Mesenchymal stem cell (in vitro differentiated cells and primary cell): ENCODE results near the gene MCF2L2.

Experiments used
- DNase-seq: peaks from one replicate; pipeline ENCODE4 v3.0.0-alpha.2; 2013
- H2AFZ ChIP-seq: one replicate; pipeline ENCODE4 v1.6.1; 2013; ENCODE audit warnings: low read depth, mild to moderate bottlenecking, control low read depth, inconsistent platforms, low read length, moderate library complexity
- H2AK5ac ChIP-seq: 2 replicates; pipeline ENCODE4 v1.6.1; 2013; ENCODE audit warnings: low read length, moderate library complexity, mild to moderate bottlenecking, inconsistent platforms; ENCODE audit not compliant: severe bottlenecking
- H2BK120ac ChIP-seq: one replicate; pipeline ENCODE4 v1.6.1; 2013; ENCODE audit warnings: low read depth, mild to moderate bottlenecking, inconsistent platforms, low read length, moderate library complexity
- H2BK12ac ChIP-seq, 2 experiments: one replicate each; pipeline ENCODE4 v1.6.1; 2013; ENCODE audit warnings: inconsistent platforms in 2 of 2, low read length in 2 of 2, mild to moderate bottlenecking in 2 of 2, moderate library complexity in 2 of 2, control low read depth in 1 of 2
- H2BK15ac ChIP-seq: one replicate; pipeline ENCODE4 v1.6.1; 2013; ENCODE audit warnings: mild to moderate bottlenecking, low read depth, inconsistent platforms; ENCODE audit not compliant: poor library complexity, severe bottlenecking
- H2BK5ac ChIP-seq: 2 replicates; pipeline ENCODE4 v1.6.1; 2013; ENCODE audit warnings: low read depth, mild to moderate bottlenecking, low read length, control low read depth, inconsistent platforms; ENCODE audit not compliant: poor library complexity, severe bottlenecking
- H3K14ac ChIP-seq, 2 experiments: one replicate each; pipeline ENCODE4 v1.6.1; 2013; ENCODE audit warnings: inconsistent platforms in 2 of 2, low read length in 2 of 2, control low read depth in 1 of 2, mild to moderate bottlenecking in 1 of 2, moderate library complexity in 1 of 2
- H3K18ac ChIP-seq, 2 experiments: one replicate each; pipeline ENCODE4 v1.6.1; 2013; ENCODE audit warnings: inconsistent platforms in 2 of 2, low read length in 2 of 2, control low read depth in 1 of 2, low read depth in 1 of 2, mild to moderate bottlenecking in 1 of 2
- H3K23ac ChIP-seq, 2 experiments: one replicate each; pipeline ENCODE4 v1.6.1; 2013; ENCODE audit warnings: inconsistent platforms in 2 of 2, low read length in 2 of 2, mild to moderate bottlenecking in 2 of 2, moderate library complexity in 2 of 2, control low read depth in 1 of 2
- H3K27ac ChIP-seq: 2 replicates; pipeline ENCODE4 v1.5.1; 2013; ENCODE audit warnings: mild to moderate bottlenecking, moderate library complexity, low read length, control low read depth, inconsistent platforms; ENCODE audit not compliant: poor library complexity, severe bottlenecking
- H3K27me3 ChIP-seq, 2 experiments: 2 replicates each; pipeline versions ENCODE4 v1.6.1 to v1.7.0; 2013; ENCODE audit warnings: low read length in 2 of 2, mild to moderate bottlenecking in 2 of 2, moderate library complexity in 2 of 2, control low read depth in 1 of 2, inconsistent platforms in 1 of 2; ENCODE audit not compliant: control insufficient read depth in 1 of 2, insufficient read depth in 1 of 2
- H3K36me3 ChIP-seq, 2 experiments: 2 replicates each; pipeline versions ENCODE4 v1.6.1 to v1.7.0; 2013; ENCODE audit warnings: low read length in 2 of 2, control low read depth in 1 of 2, inconsistent platforms in 1 of 2, low read depth in 1 of 2, mild to moderate bottlenecking in 1 of 2; ENCODE audit not compliant: insufficient read depth in 2 of 2, control insufficient read depth in 1 of 2
- H3K4ac ChIP-seq, 2 experiments: one replicate each; pipeline ENCODE4 v1.6.1; 2013; ENCODE audit warnings: inconsistent platforms in 2 of 2, low read length in 2 of 2, mild to moderate bottlenecking in 2 of 2, moderate library complexity in 2 of 2, control low read depth in 1 of 2, low read depth in 1 of 2
- H3K4me1 ChIP-seq: 2 replicates; pipeline ENCODE4 v1.6.1; 2013; ENCODE audit warnings: low read depth, low read length, control low read depth; ENCODE audit not compliant: control insufficient read depth, insufficient read depth
- H3K4me2 ChIP-seq: 2 replicates; pipeline ENCODE4 v1.6.1; 2013; ENCODE audit warnings: low read length, mild to moderate bottlenecking, inconsistent platforms; ENCODE audit not compliant: poor library complexity, severe bottlenecking
- H3K4me3 ChIP-seq, 2 experiments: 2 replicates each; pipeline versions ENCODE4 v1.5.1 to v1.7.0; 2013; ENCODE audit warnings: low read length in 2 of 2, mild to moderate bottlenecking in 2 of 2, control low read depth in 1 of 2, low read depth in 1 of 2; ENCODE audit not compliant: insufficient read depth in 1 of 2
- H3K79me1 ChIP-seq: replicated peaks from 2 replicates; pipeline ENCODE4 v1.6.1; 2013; ENCODE audit warnings: mild to moderate bottlenecking, control low read depth, low read length, inconsistent platforms; ENCODE audit not compliant: poor library complexity, severe bottlenecking
- H3K9ac ChIP-seq: 2 replicates; pipeline ENCODE4 v1.7.0; 2013; ENCODE audit warnings: mild to moderate bottlenecking, low read length, moderate library complexity
- H3K9me3 ChIP-seq: 2 replicates; pipeline ENCODE4 v1.7.0; 2013; ENCODE audit warnings: mild to moderate bottlenecking, low read length; ENCODE audit not compliant: control insufficient read depth
- H4K8ac ChIP-seq: one replicate; pipeline ENCODE4 v1.6.1; 2013; ENCODE audit warnings: inconsistent platforms, mild to moderate bottlenecking, low read length, moderate library complexity
- H4K91ac ChIP-seq: one replicate; pipeline ENCODE4 v1.6.1; 2013; ENCODE audit warnings: mild to moderate bottlenecking, low read length, inconsistent platforms
- WGBS: methylation state at CpG from one replicate; pipeline ENCODE4 v1.1.7; 2013; ENCODE audit warnings: mixed read lengths; 5-methylcytosine and 5-hydroxymethylcytosine counted together

The MCF2L2 gene

DNA sequence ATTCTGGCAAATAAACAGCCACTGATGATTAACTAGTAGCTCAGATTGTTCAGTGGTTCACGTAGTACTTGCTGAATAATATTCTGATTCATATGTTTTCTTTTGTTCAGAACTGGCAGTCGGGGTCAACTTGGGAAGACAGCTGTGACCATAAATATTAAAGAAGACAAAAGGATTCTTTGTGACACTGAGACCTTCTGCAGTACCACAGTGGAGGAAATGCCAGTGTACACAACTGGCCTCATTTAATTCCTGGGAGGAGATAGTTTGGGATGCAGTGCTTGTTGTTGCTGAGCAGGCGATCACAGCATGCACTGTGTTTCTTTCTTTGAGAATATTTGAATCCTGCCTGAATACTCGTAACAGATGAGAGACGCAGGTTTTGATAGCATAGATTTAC is 26.7 kb upstream of the MCF2L2 start:
- Histone ChIP-seq H3K4me1 (peaks cover 1% of the 10 kb centered on the region), H3K36me3 (peaks cover 6 to 9% of the 10 kb centered on the region in 2 experiments), H3K9ac (no peak overlapping the region), H3K18ac (no peak overlapping the region), H2AFZ (no peak overlapping the region), H3K4ac (no peak overlapping the region), H4K91ac (no peak overlapping the region), H3K14ac (no peak overlapping the region), H3K9me3 (no peaks in the 10 kb centered on the region), H3K27ac (peak overlapping the region; percentile 49), H3K4me3 (no peak overlapping the region), H4K8ac (no peak overlapping the region), H2AK5ac (no peak overlapping the region), H2BK12ac (no peak overlapping the region), H3K4me2 (peak overlapping the region; percentile 10), H2BK5ac (no peak overlapping the region), H2BK120ac (no peak overlapping the region), H2BK15ac (no peak overlapping the region), H3K79me1 (peaks cover 2% of the 10 kb centered on the region), H3K23ac (no peak overlapping the region), H3K27me3 (no peaks in the 10 kb centered on the region)
- 38% methylated on average over 5 of the region's 5 CpGs for whole genome bisulfite sequencing
- DNase-seq, result no peak

DNA sequence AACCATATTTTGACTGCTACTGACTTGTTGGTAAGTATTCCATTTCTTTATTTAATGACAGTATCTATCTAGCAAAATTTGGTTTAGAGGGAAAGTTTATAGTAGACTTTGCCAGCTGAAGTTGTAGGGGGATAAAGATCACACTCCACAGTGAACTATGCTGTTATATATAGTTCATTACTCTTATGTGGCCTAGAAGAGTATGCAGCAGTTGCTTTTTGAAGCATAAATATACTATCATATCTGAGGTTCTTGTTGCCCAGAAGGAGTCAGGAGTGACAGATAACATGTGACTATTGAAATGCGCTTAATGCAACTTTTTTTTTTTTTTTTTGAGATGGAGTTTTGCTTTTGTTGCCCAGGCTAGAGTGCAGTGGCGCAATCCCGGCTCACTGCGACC is 25.6 kb upstream of the MCF2L2 start:
- Histone ChIP-seq H2BK5ac (no peak overlapping the region), H2BK15ac (no peak overlapping the region), H3K14ac (no peak overlapping the region), H3K79me1 (peaks cover 2% of the 10 kb centered on the region), H4K91ac (no peak overlapping the region), H2BK120ac (no peak overlapping the region), H3K4me1 (peaks cover 1% of the 10 kb centered on the region), H3K4me3 (no peak overlapping the region), H3K23ac (no peak overlapping the region), H3K4me2 (no peak overlapping the region), H3K27ac (no peak overlapping the region), H3K4ac (no peak overlapping the region), H2BK12ac (no peak overlapping the region), H3K9ac (no peak overlapping the region), H3K36me3 (peaks cover 6 to 9% of the 10 kb centered on the region in 2 experiments), H3K27me3 (no peaks in the 10 kb centered on the region), H3K9me3 (no peaks in the 10 kb centered on the region), H3K18ac (no peak overlapping the region), H2AK5ac (no peak overlapping the region), H4K8ac (no peak overlapping the region), H2AFZ (no peak overlapping the region)
- WGBS, result 100% methylated on average over 4 of the region's 4 CpGs
- DNase-seq, result no peak

DNA sequence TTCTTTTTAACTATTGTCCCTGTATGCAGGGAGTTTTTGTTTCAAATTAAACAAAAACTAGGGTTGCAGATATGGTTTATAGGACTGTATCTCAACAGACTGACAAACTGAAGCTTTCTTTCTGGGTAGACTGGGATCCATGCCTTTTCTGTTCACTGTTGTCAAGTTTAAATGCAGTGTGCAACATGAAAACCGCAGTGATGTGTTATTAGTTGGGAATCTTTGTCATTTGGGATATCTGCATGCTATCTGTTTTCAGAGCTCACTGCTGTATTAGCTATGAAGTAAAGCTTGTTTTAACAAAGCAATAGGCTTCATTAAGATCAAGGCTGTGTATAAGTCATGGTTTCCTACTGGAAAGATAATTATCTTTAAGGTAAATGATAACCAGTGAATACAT is 21.4 kb upstream of the MCF2L2 start:
- H2BK5ac ChIP-seq, result no peak overlapping the region
- 78% methylated on average over 1 of the region's 1 CpG for WGBS
- H3K36me3 ChIP-seq, result peaks cover 5 to 6% of the 10 kb centered on the region in 2 experiments
- no peak overlapping the region for H3K4ac ChIP-seq
- H4K8ac ChIP-seq, result no peak overlapping the region
- no peak overlapping the region for H3K27ac ChIP-seq
- no peaks in the 10 kb centered on the region for H3K27me3 ChIP-seq
- no peak overlapping the region for H2AFZ ChIP-seq
- H3K79me1 ChIP-seq, result peaks cover 2% of the 10 kb centered on the region
- H3K4me3 ChIP-seq, result no peak overlapping the region
- H3K23ac ChIP-seq, result no peak overlapping the region
- H3K14ac ChIP-seq, result no peak overlapping the region
- no peaks in the 10 kb centered on the region for H3K9me3 ChIP-seq
- peak overlapping the region; percentile 25 for H3K9ac ChIP-seq
- H2BK12ac ChIP-seq, result no peak overlapping the region
- H3K4me2 ChIP-seq, result no peak overlapping the region
- no peak overlapping the region for H4K91ac ChIP-seq
- peaks cover 1% of the 10 kb centered on the region for H3K4me1 ChIP-seq
- no peak for DNase-seq
- H2BK120ac ChIP-seq, result no peak overlapping the region
- no peak overlapping the region for H2BK15ac ChIP-seq
- H3K18ac ChIP-seq, result no peak overlapping the region
- no peak overlapping the region for H2AK5ac ChIP-seq

DNA sequence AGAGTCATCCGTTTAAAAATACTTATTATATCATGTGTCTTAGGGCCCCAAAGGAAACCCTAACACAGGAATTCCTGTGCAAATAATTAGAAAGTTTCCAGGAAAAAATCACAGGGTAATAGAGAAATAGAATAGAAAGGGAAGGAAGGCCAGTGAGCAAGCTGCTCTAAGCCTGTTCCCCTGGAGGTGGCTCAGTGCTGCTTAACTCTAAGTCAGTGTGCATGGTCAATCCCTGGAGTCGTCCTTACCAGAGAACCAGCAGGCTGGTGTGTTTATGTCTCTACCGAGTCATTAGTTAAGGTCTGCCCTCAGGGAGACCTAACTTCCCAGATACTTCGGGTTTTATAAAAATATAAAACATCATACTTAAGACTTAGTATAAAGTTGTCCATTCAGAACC is 21.0 kb upstream of the MCF2L2 start:
- Histone ChIP-seq H3K27me3 (no peaks in the 10 kb centered on the region), H2BK15ac (no peak overlapping the region)

More for the DNA sequence above, 21.0 kb upstream of the MCF2L2 start:
- Histone ChIP-seq H4K91ac (no peak overlapping the region), H2AFZ (no peak overlapping the region), H3K27ac (no peak overlapping the region), H3K36me3 (peaks cover 5 to 6% of the 10 kb centered on the region in 2 experiments), H3K4me1 (peaks cover 1% of the 10 kb centered on the region), H3K4me2 (peak overlapping the region; percentile 34), H2AK5ac (no peak overlapping the region), H3K4ac (no peak overlapping the region), H3K18ac (no peak overlapping the region), H3K79me1 (peaks cover 2% of the 10 kb centered on the region), H3K4me3 (no peak overlapping the region), H2BK12ac (no peak overlapping the region), H3K14ac (no peak overlapping the region), H3K9ac (peak overlapping the region; percentile 25), H3K9me3 (no peaks in the 10 kb centered on the region), H4K8ac (no peak overlapping the region), H2BK5ac (no peak overlapping the region), H2BK120ac (no peak overlapping the region), H3K23ac (no peak overlapping the region)
- peak; percentile 62 for DNase-seq
- 0% methylated on average over 1 of the region's 4 CpGs for WGBS
